ENCODE results near the gene CADM1. TPM values are rescaled to one million over a fixed set of nuclear protein-coding genes. Genes with fewer than 3 reads are reported as not detected.

The CADM1 gene
- total RNA-seq, 1 experiment from 2014 or later, result 0.79 TPM

- Histone ChIP-seq H3K27ac (ENCODE audit: low read depth, low read length) (no peak overlapping the region), H3K9ac (ENCODE audit: low read length) (no peak overlapping the region), H4K20me1 (ENCODE audit: insufficient read depth) (no peaks in the 10 kb centered on the region), H3K4me3 (replicated peaks in 1 of 2; ENCODE audit: low read depth in 1 of 2, low read length in 2 of 2) (no peak overlapping the region), H3K27me3 (ENCODE audit: insufficient read depth, low read length) (no peaks in the 10 kb centered on the region), H3K79me2 (ENCODE audit: insufficient read depth, low read length) (no peaks in the 10 kb centered on the region), H2AFZ (ENCODE audit: low read depth, low read length, poor library complexity, severe bottlenecking) (no peak overlapping the region), H3K4me2 (ENCODE audit: low read length) (no peak overlapping the region), H3K9me2 (ENCODE audit: insufficient read depth) (no peaks in the 10 kb centered on the region), H3K36me3 (ENCODE audit: control insufficient read depth in 1 of 2, insufficient read depth in 2 of 2, low read length in 2 of 2) (no peaks in the 10 kb centered on the region), H3K4me1 (ENCODE audit: control insufficient read depth in 1 of 2, insufficient read depth in 2 of 2, low read length in 2 of 2) (no peaks in the 10 kb centered on the region), H3K9me3 (ENCODE audit: control insufficient read depth in 1 of 2, insufficient read depth in 1 of 2, low read depth in 1 of 2, low read length in 2 of 2) (peaks cover 0 to 19% of the 10 kb centered on the region in 2 experiments; a peak in 1 of 4 replicates)
- ATAC-seq (no peak), DNase-seq (ENCODE audit: low read depth, low spot score) (no peak)
- ChIA-PET RAD21 (ENCODE audit: low non-redundant PET in 1 of 2, low total read pairs in 2 of 2, uncharacterized antibody in 2 of 2, unreplicated experiment in 2 of 2) (no interaction called here), CTCF (no interaction called here), POLR2A (no interaction called here)
- no TSS peak for BruUV-seq (replicated peaks)
- intact Hi-C loops (cut with micrococcal nuclease), result no loop called here
- TF ChIP-seq ZFX (IDR thresholded peaks at IDR 0.05), result no peak
- no peak for TF ChIP-seq CBX3 (IDR thresholded peaks at IDR 0.05; ENCODE audit: low read depth)
- no peak for TF ChIP-seq ZBTB33 (IDR thresholded peaks at IDR 0.05; ENCODE audit: extremely low read depth, insufficient replicate concordance, low read length)
- TF ChIP-seq JUND (IDR thresholded peaks at IDR 0.05), result no peak
- TF ChIP-seq POLR2A (IDR thresholded peaks at IDR 0.05; ENCODE audit: borderline replicate concordance, extremely low read depth, insufficient read depth, insufficient read length), result no peak
- no peak for TF ChIP-seq EZH2 (IDR thresholded peaks at IDR 0.05)
- no peak for TF ChIP-seq EGR1 (IDR thresholded peaks at IDR 0.05; ENCODE audit: low read depth)
- TF ChIP-seq RAD21 (IDR thresholded peaks at IDR 0.05; ENCODE audit: low read depth), result no peak
- no peak for TF ChIP-seq SRF (IDR thresholded peaks at IDR 0.05; ENCODE audit: low read depth)
- TF ChIP-seq SIN3A (IDR thresholded peaks at IDR 0.05; ENCODE audit: low read depth), result no peak
- no peak for TF ChIP-seq SP1 (IDR thresholded peaks at IDR 0.05; ENCODE audit: low read depth)
- TF ChIP-seq POLR2AphosphoS5 (IDR thresholded peaks at IDR 0.05; ENCODE audit: low read depth, low read length), result no peak
These were observed 48.0 kb upstream of the CADM1 start for GRCh38 chr11:115552151-115552772.

Measured in HCT116 (cell line).